ENCODE data around the gene ARHGAP42.

The ARHGAP42 gene

DNA sequence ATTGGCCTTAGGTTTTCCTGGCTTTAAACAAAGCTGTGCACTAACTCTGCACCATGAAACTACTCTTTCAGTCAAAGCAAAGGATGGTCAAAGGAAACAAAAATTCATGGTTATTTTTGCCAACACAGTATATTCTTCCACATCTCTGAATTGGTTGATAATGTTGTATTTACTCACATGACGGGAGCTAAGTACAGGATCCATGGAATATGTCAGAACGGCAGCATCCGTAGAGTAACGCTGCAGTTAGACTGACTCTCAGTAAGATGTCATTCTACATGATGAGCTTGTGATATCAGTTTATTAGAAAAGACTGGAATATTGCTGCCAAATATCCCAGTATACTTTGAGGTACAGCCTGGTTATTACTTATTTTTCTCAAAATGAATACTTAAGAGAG is 270.4 kb downstream of the ARHGAP42 start:
- Histone ChIP-seq H3K27ac (ENCODE audit: low read depth, low read length, poor library complexity, severe bottlenecking) (no peak overlapping the region), H3K36me3 (ENCODE audit: insufficient read depth, low read length) (no peaks in the 10 kb centered on the region), H3K4me1 (ENCODE audit: insufficient read depth, low read length, severe bottlenecking) (no peaks in the 10 kb centered on the region), H3F3A (ENCODE audit: insufficient read depth, low read length) (no peaks in the 10 kb centered on the region), H3K9me2 (ENCODE audit: low read depth, low read length) (no peaks in the 10 kb centered on the region), H3K27me3 (ENCODE audit: insufficient read depth, low read length) (no peaks in the 10 kb centered on the region), H3K4me2 (ENCODE audit: low read length) (no peak overlapping the region), H2AFZ (ENCODE audit: low read length) (no peak overlapping the region), H3K79me2 (ENCODE audit: insufficient read depth, low read length) (no peaks in the 10 kb centered on the region), H3K9me3 (ENCODE audit: low read length) (no peaks in the 10 kb centered on the region), H3K9ac (ENCODE audit: low read length) (no peak overlapping the region), H4K20me1 (ENCODE audit: insufficient read depth, low read length) (no peaks in the 10 kb centered on the region), H3K4me3 (ENCODE audit: low read depth, low read length, poor library complexity, severe bottlenecking) (no peak overlapping the region)
- no peak for TF ChIP-seq EZH2 (IDR thresholded peaks at IDR 0.05; ENCODE audit: borderline replicate concordance, low read length)
- TF ChIP-seq, protein P1, sequence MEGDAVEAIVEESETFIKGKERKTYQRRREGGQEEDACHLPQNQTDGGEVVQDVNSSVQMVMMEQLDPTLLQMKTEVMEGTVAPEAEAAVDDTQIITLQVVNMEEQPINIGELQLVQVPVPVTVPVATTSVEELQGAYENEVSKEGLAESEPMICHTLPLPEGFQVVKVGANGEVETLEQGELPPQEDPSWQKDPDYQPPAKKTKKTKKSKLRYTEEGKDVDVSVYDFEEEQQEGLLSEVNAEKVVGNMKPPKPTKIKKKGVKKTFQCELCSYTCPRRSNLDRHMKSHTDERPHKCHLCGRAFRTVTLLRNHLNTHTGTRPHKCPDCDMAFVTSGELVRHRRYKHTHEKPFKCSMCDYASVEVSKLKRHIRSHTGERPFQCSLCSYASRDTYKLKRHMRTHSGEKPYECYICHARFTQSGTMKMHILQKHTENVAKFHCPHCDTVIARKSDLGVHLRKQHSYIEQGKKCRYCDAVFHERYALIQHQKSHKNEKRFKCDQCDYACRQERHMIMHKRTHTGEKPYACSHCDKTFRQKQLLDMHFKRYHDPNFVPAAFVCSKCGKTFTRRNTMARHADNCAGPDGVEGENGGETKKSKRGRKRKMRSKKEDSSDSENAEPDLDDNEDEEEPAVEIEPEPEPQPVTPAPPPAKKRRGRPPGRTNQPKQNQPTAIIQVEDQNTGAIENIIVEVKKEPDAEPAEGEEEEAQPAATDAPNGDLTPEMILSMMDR (IDR thresholded peaks at IDR 0.05; ENCODE audit: low read length) = no peak

DNA sequence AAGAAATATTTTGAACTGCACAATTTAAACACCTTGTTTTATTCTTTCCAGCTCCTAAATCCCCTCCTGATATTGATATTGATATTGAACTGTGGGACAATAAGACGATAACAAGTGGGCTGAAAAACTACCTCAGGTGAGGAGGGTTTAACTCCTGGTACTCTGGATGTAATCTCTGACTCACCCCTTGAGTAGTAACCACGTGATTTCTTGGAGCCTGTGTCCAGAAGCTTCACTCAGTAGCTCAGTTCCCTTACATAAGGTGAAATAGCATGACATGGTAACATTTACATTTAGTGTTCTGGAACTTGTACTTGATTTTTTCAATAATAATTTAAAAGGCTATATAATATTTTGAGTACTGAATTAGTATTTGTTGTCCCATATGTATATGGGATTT is 274.5 kb downstream of the ARHGAP42 start:
- no peaks in the 10 kb centered on the region for H3K79me2 ChIP-seq (ENCODE audit: insufficient read depth, low read length)
- H4K20me1 ChIP-seq (ENCODE audit: insufficient read depth, low read length) = no peaks in the 10 kb centered on the region
- no peak overlapping the region for H3K27ac ChIP-seq (ENCODE audit: low read depth, low read length, poor library complexity, severe bottlenecking)
- no peaks in the 10 kb centered on the region for H3K9me3 ChIP-seq (ENCODE audit: low read length)
- no peaks in the 10 kb centered on the region for H3F3A ChIP-seq (ENCODE audit: insufficient read depth, low read length)
- no peak overlapping the region for H2AFZ ChIP-seq (ENCODE audit: low read length)
- no peak overlapping the region for H3K9ac ChIP-seq (ENCODE audit: low read length)
- H3K4me3 ChIP-seq (ENCODE audit: low read depth, low read length, poor library complexity, severe bottlenecking) = no peak overlapping the region
- no peak overlapping the region for H3K4me2 ChIP-seq (ENCODE audit: low read length)
- no peaks in the 10 kb centered on the region for H3K27me3 ChIP-seq (ENCODE audit: insufficient read depth, low read length)
- no peaks in the 10 kb centered on the region for H3K9me2 ChIP-seq (ENCODE audit: low read depth, low read length)
- H3K36me3 ChIP-seq (ENCODE audit: insufficient read depth, low read length) = no peaks in the 10 kb centered on the region
- H3K4me1 ChIP-seq (ENCODE audit: insufficient read depth, low read length, severe bottlenecking) = no peaks in the 10 kb centered on the region
- no peak for TF ChIP-seq EZH2 (IDR thresholded peaks at IDR 0.05; ENCODE audit: borderline replicate concordance, low read length)
- TF ChIP-seq, protein P1 (IDR thresholded peaks at IDR 0.05; ENCODE audit: low read length) = no peak

DNA sequence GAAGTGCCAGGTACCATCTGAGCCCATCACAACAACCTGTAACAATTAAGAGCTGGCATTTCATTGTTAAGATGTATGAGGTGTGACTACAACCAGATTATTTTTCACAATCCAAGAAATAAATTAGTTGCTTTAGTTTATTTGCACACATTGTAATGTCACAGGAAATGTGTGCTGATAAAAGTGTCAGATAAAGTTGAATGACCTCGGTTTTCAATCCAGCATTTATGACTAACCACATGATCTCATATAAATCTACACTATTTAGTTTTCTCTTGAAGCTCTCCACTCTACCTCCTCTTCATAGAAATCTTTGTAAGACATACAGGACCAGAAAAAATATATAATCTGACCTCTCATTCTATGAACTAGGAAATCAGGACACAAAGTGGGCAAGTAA is 276.3 kb downstream of the ARHGAP42 start:
- no peak for TF ChIP-seq EZH2 (IDR thresholded peaks at IDR 0.05; ENCODE audit: borderline replicate concordance, low read length)
- TF ChIP-seq, protein P1 (IDR thresholded peaks at IDR 0.05; ENCODE audit: low read length) = no peak
- Histone ChIP-seq H3K4me2 (ENCODE audit: low read length) (no peak overlapping the region), H3K27ac (ENCODE audit: low read depth, low read length, poor library complexity, severe bottlenecking) (no peak overlapping the region), H3K79me2 (ENCODE audit: insufficient read depth, low read length) (no peaks in the 10 kb centered on the region), H3K27me3 (ENCODE audit: insufficient read depth, low read length) (no peaks in the 10 kb centered on the region), H3K9ac (ENCODE audit: low read length) (no peak overlapping the region), H2AFZ (ENCODE audit: low read length) (no peak overlapping the region), H3K9me3 (ENCODE audit: low read length) (no peaks in the 10 kb centered on the region), H3K9me2 (ENCODE audit: low read depth, low read length) (no peaks in the 10 kb centered on the region), H3K4me1 (ENCODE audit: insufficient read depth, low read length, severe bottlenecking) (no peaks in the 10 kb centered on the region), H3F3A (ENCODE audit: insufficient read depth, low read length) (no peaks in the 10 kb centered on the region), H4K20me1 (ENCODE audit: insufficient read depth, low read length) (no peaks in the 10 kb centered on the region), H3K4me3 (ENCODE audit: low read depth, low read length, poor library complexity, severe bottlenecking) (no peak overlapping the region), H3K36me3 (ENCODE audit: insufficient read depth, low read length) (no peaks in the 10 kb centered on the region)

All from OCI-LY1 (cell line).